ENCODE data around the gene PEAK1.

The PEAK1 gene

GRCh38 chr15:77370580-77370979 is 49.3 kb downstream of the PEAK1 start:
- no peaks in the 10 kb centered on the region for H3K79me1 ChIP-seq (ENCODE audit: low read length)
- no peak overlapping the region for H2BK120ac ChIP-seq (ENCODE audit: low read depth, low read length)
- no peaks in the 10 kb centered on the region for H3K4me1 ChIP-seq (ENCODE audit: control insufficient read depth, low read depth, low read length)
- no peaks in the 10 kb centered on the region for H3K36me3 ChIP-seq (ENCODE audit: control insufficient read depth, insufficient read depth, low read length)
- H2BK15ac ChIP-seq (replicated peaks; ENCODE audit: low read depth): no peak overlapping the region
- no peak overlapping the region for H3K27ac ChIP-seq (ENCODE audit: low read depth, low read length)
- H3K23ac ChIP-seq (ENCODE audit: low read length): no peak overlapping the region
- H3K56ac ChIP-seq (ENCODE audit: low read length): no peak overlapping the region
- no CpG with 5 or more reads among the region's 8 CpGs for WGBS (ENCODE audit: extremely low coverage, insufficient coverage, low lambda C conversion rate)
- no peak overlapping the region for H4K8ac ChIP-seq (ENCODE audit: low read depth, low read length)
- H3K79me2 ChIP-seq (ENCODE audit: control insufficient read depth, insufficient read depth, low read length): no peaks in the 10 kb centered on the region
- no peak for DNase-seq
- no peaks in the 10 kb centered on the region for H3K27me3 ChIP-seq (ENCODE audit: insufficient read depth, low read length, poor library complexity)
- H3K4me2 ChIP-seq (ENCODE audit: low read length): no peak overlapping the region
- no peak overlapping the region for H2BK5ac ChIP-seq (ENCODE audit: low read length)
- no peak overlapping the region for H3K4me3 ChIP-seq (ENCODE audit: low read length)
- H3K18ac ChIP-seq (ENCODE audit: low read length): no peak overlapping the region
- H2AK5ac ChIP-seq (ENCODE audit: low read length): no peak overlapping the region
- H3K9ac ChIP-seq (ENCODE audit: low read length): no peak overlapping the region
- no peak overlapping the region for H4K5ac ChIP-seq (ENCODE audit: low read length)
- no peak overlapping the region for H3K4ac ChIP-seq (ENCODE audit: low read depth, low read length)

- H4K5ac ChIP-seq (ENCODE audit: low read length): no peak overlapping the region
- H3K27ac ChIP-seq (ENCODE audit: low read depth, low read length): no peak overlapping the region
- no peak overlapping the region for H3K4me2 ChIP-seq (ENCODE audit: low read length)
- H3K79me2 ChIP-seq (ENCODE audit: control insufficient read depth, insufficient read depth, low read length): no peaks in the 10 kb centered on the region
- H2AK5ac ChIP-seq (ENCODE audit: low read length): no peak overlapping the region
- no peak overlapping the region for H2BK5ac ChIP-seq (ENCODE audit: low read length)
- no peak overlapping the region for H3K56ac ChIP-seq (ENCODE audit: low read length)
- H2BK120ac ChIP-seq (ENCODE audit: low read depth, low read length): no peak overlapping the region
- H2BK15ac ChIP-seq (replicated peaks; ENCODE audit: low read depth): no peak overlapping the region
- H3K79me1 ChIP-seq (ENCODE audit: low read length): no peaks in the 10 kb centered on the region
- no CpG with 5 or more reads among the region's 4 CpGs for WGBS (ENCODE audit: extremely low coverage, insufficient coverage, low lambda C conversion rate)
- no peak for DNase-seq
- no peaks in the 10 kb centered on the region for H3K4me1 ChIP-seq (ENCODE audit: control insufficient read depth, low read depth, low read length)
- H3K9ac ChIP-seq (ENCODE audit: low read length): no peak overlapping the region
- H3K4ac ChIP-seq (ENCODE audit: low read depth, low read length): no peak overlapping the region
- H3K4me3 ChIP-seq (ENCODE audit: low read length): no peak overlapping the region
- no peaks in the 10 kb centered on the region for H3K27me3 ChIP-seq (ENCODE audit: insufficient read depth, low read length, poor library complexity)
- no peak overlapping the region for H3K23ac ChIP-seq (ENCODE audit: low read length)
- no peak overlapping the region for H3K18ac ChIP-seq (ENCODE audit: low read length)
- H3K36me3 ChIP-seq (ENCODE audit: control insufficient read depth, insufficient read depth, low read length): no peaks in the 10 kb centered on the region
- no peak overlapping the region for H4K8ac ChIP-seq (ENCODE audit: low read depth, low read length)
Observed at GRCh38 chr15:77369168-77369567, 50.7 kb downstream of the PEAK1 start.

GRCh38 chr15:77367631-77368030 is 52.3 kb downstream of the PEAK1 start:
- H3K79me2 ChIP-seq (ENCODE audit: control insufficient read depth, insufficient read depth, low read length): no peaks in the 10 kb centered on the region
- H3K4me1 ChIP-seq (ENCODE audit: control insufficient read depth, low read depth, low read length): no peaks in the 10 kb centered on the region
- no peak overlapping the region for H3K23ac ChIP-seq (ENCODE audit: low read length)
- H3K4ac ChIP-seq (ENCODE audit: low read depth, low read length): no peak overlapping the region
- H3K79me1 ChIP-seq (ENCODE audit: low read length): no peaks in the 10 kb centered on the region
- no peak overlapping the region for H3K18ac ChIP-seq (ENCODE audit: low read length)
- H3K36me3 ChIP-seq (ENCODE audit: control insufficient read depth, insufficient read depth, low read length): no peaks in the 10 kb centered on the region
- H3K27ac ChIP-seq (ENCODE audit: low read depth, low read length): no peak overlapping the region
- no CpG with 5 or more reads among the region's 2 CpGs for WGBS (ENCODE audit: extremely low coverage, insufficient coverage, low lambda C conversion rate)
- no peak overlapping the region for H3K4me3 ChIP-seq (ENCODE audit: low read length)
- H2AK5ac ChIP-seq (ENCODE audit: low read length): no peak overlapping the region
- no peaks in the 10 kb centered on the region for H3K27me3 ChIP-seq (ENCODE audit: insufficient read depth, low read length, poor library complexity)
- H2BK5ac ChIP-seq (ENCODE audit: low read length): no peak overlapping the region
- H3K4me2 ChIP-seq (ENCODE audit: low read length): no peak overlapping the region
- no peak overlapping the region for H3K56ac ChIP-seq (ENCODE audit: low read length)
- H4K8ac ChIP-seq (ENCODE audit: low read depth, low read length): no peak overlapping the region
- H2BK120ac ChIP-seq (ENCODE audit: low read depth, low read length): no peak overlapping the region
- no peak overlapping the region for H3K9ac ChIP-seq (ENCODE audit: low read length)
- H2BK15ac ChIP-seq (replicated peaks; ENCODE audit: low read depth): no peak overlapping the region
- DNase-seq: no peak
- no peak overlapping the region for H4K5ac ChIP-seq (ENCODE audit: low read length)

GRCh38 chr15:77361456-77361855 is 58.4 kb downstream of the PEAK1 start:
- no peak overlapping the region for H2BK15ac ChIP-seq (replicated peaks; ENCODE audit: low read depth)
- H3K9ac ChIP-seq (ENCODE audit: low read length): no peak overlapping the region
- no peaks in the 10 kb centered on the region for H3K36me3 ChIP-seq (ENCODE audit: control insufficient read depth, insufficient read depth, low read length)
- no peak for DNase-seq
- H2BK120ac ChIP-seq (ENCODE audit: low read depth, low read length): no peak overlapping the region
- no peak overlapping the region for H2BK5ac ChIP-seq (ENCODE audit: low read length)
- no peaks in the 10 kb centered on the region for H3K27me3 ChIP-seq (ENCODE audit: insufficient read depth, low read length, poor library complexity)
- H3K18ac ChIP-seq (ENCODE audit: low read length): no peak overlapping the region
- no peaks in the 10 kb centered on the region for H3K79me2 ChIP-seq (ENCODE audit: control insufficient read depth, insufficient read depth, low read length)
- no peak overlapping the region for H4K5ac ChIP-seq (ENCODE audit: low read length)
- no peak overlapping the region for H3K27ac ChIP-seq (ENCODE audit: low read depth, low read length)
- H3K4me3 ChIP-seq (ENCODE audit: low read length): no peak overlapping the region
- no peak overlapping the region for H3K4ac ChIP-seq (ENCODE audit: low read depth, low read length)
- H3K56ac ChIP-seq (ENCODE audit: low read length): no peak overlapping the region
- WGBS (ENCODE audit: extremely low coverage, insufficient coverage, low lambda C conversion rate): no CpG with 5 or more reads among the region's 1 CpG
- H2AK5ac ChIP-seq (ENCODE audit: low read length): no peak overlapping the region
- H3K4me1 ChIP-seq (ENCODE audit: control insufficient read depth, low read depth, low read length): no peaks in the 10 kb centered on the region
- no peak overlapping the region for H4K8ac ChIP-seq (ENCODE audit: low read depth, low read length)
- H3K79me1 ChIP-seq (ENCODE audit: low read length): no peaks in the 10 kb centered on the region
- H3K4me2 ChIP-seq (ENCODE audit: low read length): no peak overlapping the region
- H3K23ac ChIP-seq (ENCODE audit: low read length): no peak overlapping the region

GRCh38 chr15:77358545-77359240 is 61.2 kb downstream of the PEAK1 start:
- H3K9ac ChIP-seq (ENCODE audit: low read length): no peak overlapping the region
- H4K5ac ChIP-seq (ENCODE audit: low read length): no peak overlapping the region
- no peak overlapping the region for H3K23ac ChIP-seq (ENCODE audit: low read length)
- no peaks in the 10 kb centered on the region for H3K79me1 ChIP-seq (ENCODE audit: low read length)
- no peak overlapping the region for H2AK5ac ChIP-seq (ENCODE audit: low read length)
- H4K8ac ChIP-seq (ENCODE audit: low read depth, low read length): no peak overlapping the region
- H2BK120ac ChIP-seq (ENCODE audit: low read depth, low read length): no peak overlapping the region
- H3K36me3 ChIP-seq (ENCODE audit: control insufficient read depth, insufficient read depth, low read length): no peaks in the 10 kb centered on the region
- H3K79me2 ChIP-seq (ENCODE audit: control insufficient read depth, insufficient read depth, low read length): no peaks in the 10 kb centered on the region
- H3K4me2 ChIP-seq (ENCODE audit: low read length): no peak overlapping the region
- H2BK15ac ChIP-seq (replicated peaks; ENCODE audit: low read depth): no peak overlapping the region
- no peak overlapping the region for H3K56ac ChIP-seq (ENCODE audit: low read length)
- no peak overlapping the region for H2BK5ac ChIP-seq (ENCODE audit: low read length)
- no peak for DNase-seq
- H3K4ac ChIP-seq (ENCODE audit: low read depth, low read length): no peak overlapping the region
- no peaks in the 10 kb centered on the region for H3K4me1 ChIP-seq (ENCODE audit: control insufficient read depth, low read depth, low read length)
- H3K4me3 ChIP-seq (ENCODE audit: low read length): no peak overlapping the region
- no peak overlapping the region for H3K18ac ChIP-seq (ENCODE audit: low read length)
- H3K27ac ChIP-seq (ENCODE audit: low read depth, low read length): no peak overlapping the region
- H3K27me3 ChIP-seq (ENCODE audit: insufficient read depth, low read length, poor library complexity): no peaks in the 10 kb centered on the region
- whole genome bisulfite sequencing (ENCODE audit: extremely low coverage, insufficient coverage, low lambda C conversion rate): no CpG with 5 or more reads among the region's 5 CpGs

- no peaks in the 10 kb centered on the region for H3K27me3 ChIP-seq (ENCODE audit: insufficient read depth, low read length, poor library complexity)
Observed at GRCh38 chr15:77356305-77356704, 63.6 kb downstream of the PEAK1 start.

More at GRCh38 chr15:77356305-77356704, 63.6 kb downstream of the PEAK1 start:
- H3K79me1 ChIP-seq (ENCODE audit: low read length): peaks cover 1% of the 10 kb centered on the region
- no peaks in the 10 kb centered on the region for H3K79me2 ChIP-seq (ENCODE audit: control insufficient read depth, insufficient read depth, low read length)
- no peak overlapping the region for H4K5ac ChIP-seq (ENCODE audit: low read length)
- no peak overlapping the region for H3K4me2 ChIP-seq (ENCODE audit: low read length)
- no peak overlapping the region for H3K18ac ChIP-seq (ENCODE audit: low read length)
- H3K4ac ChIP-seq (ENCODE audit: low read depth, low read length): no peak overlapping the region
- H3K9ac ChIP-seq (ENCODE audit: low read length): no peak overlapping the region
- no peaks in the 10 kb centered on the region for H3K4me1 ChIP-seq (ENCODE audit: control insufficient read depth, low read depth, low read length)
- H2BK5ac ChIP-seq (ENCODE audit: low read length): no peak overlapping the region
- H2BK15ac ChIP-seq (replicated peaks; ENCODE audit: low read depth): no peak overlapping the region
- WGBS (ENCODE audit: extremely low coverage, insufficient coverage, low lambda C conversion rate): no CpG with 5 or more reads among the region's 3 CpGs
- H3K36me3 ChIP-seq (ENCODE audit: control insufficient read depth, insufficient read depth, low read length): no peaks in the 10 kb centered on the region
- DNase-seq: no peak
- H3K4me3 ChIP-seq (ENCODE audit: low read length): no peak overlapping the region
- no peak overlapping the region for H3K27ac ChIP-seq (ENCODE audit: low read depth, low read length)
- H2AK5ac ChIP-seq (ENCODE audit: low read length): no peak overlapping the region
- no peak overlapping the region for H3K56ac ChIP-seq (ENCODE audit: low read length)
- no peak overlapping the region for H2BK120ac ChIP-seq (ENCODE audit: low read depth, low read length)
- H3K23ac ChIP-seq (ENCODE audit: low read length): no peak overlapping the region
- H4K8ac ChIP-seq (ENCODE audit: low read depth, low read length): no peak overlapping the region

Data from mesendoderm (in vitro differentiated cells).